ENCODE data around the gene TXNL1. TPM values are rescaled to one million over a fixed set of nuclear protein-coding genes. Genes with fewer than 3 reads are reported as not detected.

TXNL1 gene
- total RNA-seq, 1 experiment from 2014 or later, result 131 TPM

DNA sequence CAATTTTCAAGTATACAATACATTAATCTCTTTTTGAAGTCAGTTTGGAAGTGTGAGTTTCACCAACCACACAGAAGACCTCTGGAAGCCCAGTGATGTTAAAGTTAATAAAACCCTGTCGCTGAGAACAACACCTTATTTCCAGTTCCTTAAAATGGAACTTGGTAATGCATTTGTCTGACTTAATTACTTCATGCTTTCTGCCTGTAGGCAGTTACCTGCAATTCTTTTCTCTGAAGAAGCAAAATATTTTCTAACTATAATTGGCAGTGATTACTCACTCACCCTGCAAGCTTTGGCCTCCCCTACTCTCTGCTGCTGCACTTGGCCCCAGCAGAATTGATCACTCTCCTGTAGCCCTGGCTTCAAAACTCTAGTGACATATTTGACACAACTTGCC lies 81.5 kb downstream of the TXNL1 start:
- ChIA-PET CTCF (no interaction called here), POLR2A (ENCODE audit: low non-redundant PET) (no interaction called here)
- no peak for DNase-seq (ENCODE audit: low spot score)
- no peak for TF ChIP-seq EZH2 (IDR thresholded peaks at IDR 0.05; ENCODE audit: borderline replicate concordance, low read depth, low read length, poor library complexity, severe bottlenecking)
- TF ChIP-seq, protein P1, sequence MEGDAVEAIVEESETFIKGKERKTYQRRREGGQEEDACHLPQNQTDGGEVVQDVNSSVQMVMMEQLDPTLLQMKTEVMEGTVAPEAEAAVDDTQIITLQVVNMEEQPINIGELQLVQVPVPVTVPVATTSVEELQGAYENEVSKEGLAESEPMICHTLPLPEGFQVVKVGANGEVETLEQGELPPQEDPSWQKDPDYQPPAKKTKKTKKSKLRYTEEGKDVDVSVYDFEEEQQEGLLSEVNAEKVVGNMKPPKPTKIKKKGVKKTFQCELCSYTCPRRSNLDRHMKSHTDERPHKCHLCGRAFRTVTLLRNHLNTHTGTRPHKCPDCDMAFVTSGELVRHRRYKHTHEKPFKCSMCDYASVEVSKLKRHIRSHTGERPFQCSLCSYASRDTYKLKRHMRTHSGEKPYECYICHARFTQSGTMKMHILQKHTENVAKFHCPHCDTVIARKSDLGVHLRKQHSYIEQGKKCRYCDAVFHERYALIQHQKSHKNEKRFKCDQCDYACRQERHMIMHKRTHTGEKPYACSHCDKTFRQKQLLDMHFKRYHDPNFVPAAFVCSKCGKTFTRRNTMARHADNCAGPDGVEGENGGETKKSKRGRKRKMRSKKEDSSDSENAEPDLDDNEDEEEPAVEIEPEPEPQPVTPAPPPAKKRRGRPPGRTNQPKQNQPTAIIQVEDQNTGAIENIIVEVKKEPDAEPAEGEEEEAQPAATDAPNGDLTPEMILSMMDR (conservative IDR thresholded peaks at IDR 0.05; ENCODE audit: low read depth, low read length), result no peak
- no peaks in the 10 kb centered on the region for H3K4me1 ChIP-seq (ENCODE audit: insufficient read depth, low read length, poor library complexity, severe bottlenecking)
- BruUV-seq (replicated peaks), result no TSS peak
- no peak overlapping the region for H3K27ac ChIP-seq (ENCODE audit: low read depth, low read length, poor library complexity, severe bottlenecking)
- intact Hi-C loops (cut with micrococcal nuclease; ENCODE audit: unreplicated experiment), result no loop called here
- no peaks in the 10 kb centered on the region for H3K36me3 ChIP-seq (ENCODE audit: insufficient read depth, low read length, poor library complexity, severe bottlenecking)
- H3K27me3 ChIP-seq (replicated peaks; ENCODE audit: insufficient read depth, low read depth, low read length, poor library complexity), result no peaks in the 10 kb centered on the region
- no peak overlapping the region for H3K4me3 ChIP-seq (ENCODE audit: low read depth, low read length, poor library complexity, severe bottlenecking)
- H3K9me3 ChIP-seq (ENCODE audit: low read depth, low read length, poor library complexity, severe bottlenecking), result no peaks in the 10 kb centered on the region

DNA sequence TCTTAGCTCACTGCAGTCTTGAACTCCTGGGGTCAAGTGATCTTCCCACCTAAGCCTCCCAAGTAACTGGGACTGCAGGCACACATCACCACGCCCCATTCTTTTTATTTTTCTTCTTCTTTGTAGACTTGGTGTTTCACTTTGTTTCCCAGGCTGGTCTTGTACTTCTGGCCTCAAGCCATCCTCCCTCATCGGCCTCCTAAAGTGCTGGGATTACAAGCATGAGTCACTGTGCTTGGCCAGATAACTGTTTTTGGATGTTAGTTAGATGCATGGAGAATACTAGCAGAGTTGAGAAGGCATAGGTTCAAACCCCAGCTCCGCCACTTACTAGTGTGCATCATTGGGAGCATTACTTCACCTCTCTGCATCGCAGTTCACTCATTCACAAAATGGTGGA lies 88.3 kb downstream of the TXNL1 start:
- H3K27ac ChIP-seq (ENCODE audit: low read depth, low read length, poor library complexity, severe bottlenecking), result no peak overlapping the region
- ChIA-PET CTCF (no interaction called here), POLR2A (ENCODE audit: low non-redundant PET) (no interaction called here)
- DNase-seq (ENCODE audit: low spot score), result no peak
- intact Hi-C loops (cut with micrococcal nuclease; ENCODE audit: unreplicated experiment), result no loop called here
- no peaks in the 10 kb centered on the region for H3K4me1 ChIP-seq (ENCODE audit: insufficient read depth, low read length, poor library complexity, severe bottlenecking)
- no peak overlapping the region for H3K4me3 ChIP-seq (ENCODE audit: low read depth, low read length, poor library complexity, severe bottlenecking)
- no peaks in the 10 kb centered on the region for H3K27me3 ChIP-seq (replicated peaks; ENCODE audit: insufficient read depth, low read depth, low read length, poor library complexity)
- no peaks in the 10 kb centered on the region for H3K36me3 ChIP-seq (ENCODE audit: insufficient read depth, low read length, poor library complexity, severe bottlenecking)
- BruUV-seq (replicated peaks), result no TSS peak
- H3K9me3 ChIP-seq (ENCODE audit: low read depth, low read length, poor library complexity, severe bottlenecking), result no peaks in the 10 kb centered on the region
- TF ChIP-seq EZH2 (IDR thresholded peaks at IDR 0.05; ENCODE audit: borderline replicate concordance, low read depth, low read length, poor library complexity, severe bottlenecking), result no peak
- TF ChIP-seq, protein P1 (conservative IDR thresholded peaks at IDR 0.05; ENCODE audit: low read depth, low read length), result no peak

Other genes with a start within 250 kb of the TXNL1 start
- gene WDR7, start 12.8 kb upstream of the TXNL1 start, total RNA-seq (2021), result 21.2 and 24.3 TPM in 2 replicates